Mucosa of stomach (tissue), 1 donor: ENCODE measurements around the gene KCNJ14.
A peak's percentile ranks its signal among the peaks of the same experiment; 100 is the strongest.

Source experiments
- H3K27me3 ChIP-seq: one replicate; pipeline ENCODE4 v1.7.0; 2013; ENCODE audit warnings: mild to moderate bottlenecking, low read length; ENCODE audit not compliant: control insufficient read depth, insufficient read depth
- H3K36me3 ChIP-seq: one replicate; pipeline ENCODE4 v1.7.0; 2013; ENCODE audit warnings: low read length; ENCODE audit not compliant: control insufficient read depth, insufficient read depth
- H3K4me1 ChIP-seq: one replicate; pipeline ENCODE4 v1.7.0; 2013; ENCODE audit warnings: mild to moderate bottlenecking, low read length; ENCODE audit not compliant: control insufficient read depth, insufficient read depth
- H3K4me3 ChIP-seq: one replicate; pipeline ENCODE4 v1.7.0; 2013; ENCODE audit warnings: low read length
- H3K9ac ChIP-seq: one replicate; pipeline ENCODE4 v1.7.0; 2013; ENCODE audit warnings: mild to moderate bottlenecking, low read length, moderate library complexity
- H3K9me3 ChIP-seq: one replicate; pipeline ENCODE4 v1.7.0; 2013; ENCODE audit warnings: mild to moderate bottlenecking, low read length, moderate library complexity; ENCODE audit not compliant: control insufficient read depth
- donor health status: Pancreatic carcinoma.

The KCNJ14 gene

GRCh38 chr19:48497728-48498594, 42.6 kb downstream of the KCNJ14 start:
- Histone ChIP-seq H3K27me3 (peaks cover 35% of the 10 kb centered on the region), H3K36me3 (no peaks in the 10 kb centered on the region)

DNA sequence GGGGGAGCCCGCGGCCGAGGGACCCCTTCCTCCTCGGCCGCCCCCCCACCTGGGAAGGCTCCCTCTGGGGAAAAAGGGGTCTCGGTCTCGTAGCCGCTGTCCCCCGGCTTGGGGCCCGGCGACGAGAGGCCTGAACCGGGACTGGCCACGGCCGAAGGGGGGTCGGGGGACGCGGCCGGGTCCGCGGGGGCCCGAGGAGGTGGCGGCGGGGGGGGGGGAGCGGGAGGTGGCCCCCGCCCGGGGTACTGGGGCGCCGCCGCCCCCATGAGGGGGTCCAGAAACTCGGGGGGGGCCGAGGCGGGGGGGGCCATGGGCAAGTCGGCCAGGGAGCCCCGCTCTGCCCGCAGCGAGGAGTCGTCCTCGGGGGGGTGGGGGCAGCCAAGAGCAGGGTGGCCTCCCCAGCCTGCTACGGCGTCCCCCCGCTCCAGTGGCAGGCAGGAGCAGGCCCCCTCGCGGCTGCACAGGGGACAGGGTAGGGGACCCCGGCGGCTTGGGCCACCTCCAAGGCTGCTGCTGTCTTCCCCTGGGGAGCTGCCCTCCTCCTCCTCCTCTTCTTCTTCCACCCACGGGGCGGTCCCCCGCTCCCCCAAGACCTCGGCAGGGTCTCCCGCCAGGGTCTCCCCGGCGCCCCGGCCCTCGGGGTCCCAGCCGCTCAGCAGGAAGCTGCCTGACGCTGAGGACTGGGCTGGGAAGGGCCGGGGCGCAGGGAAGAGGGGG, 43.4 kb downstream of the KCNJ14 start:
- Histone ChIP-seq H3K4me1 (peaks cover 18% of the 10 kb centered on the region), H3K9ac (no peak overlapping the region), H3K36me3 (no peaks in the 10 kb centered on the region), H3K9me3 (no peaks in the 10 kb centered on the region), H3K27me3 (peaks cover 35% of the 10 kb centered on the region), H3K4me3 (no peak overlapping the region)

More at GRCh38 chr19:48497728-48498594, 42.6 kb downstream of the KCNJ14 start:
- peak overlapping the region; percentile 3 for H3K9ac ChIP-seq
- no peaks in the 10 kb centered on the region for H3K9me3 ChIP-seq
- H3K4me1 ChIP-seq: peaks cover 18% of the 10 kb centered on the region
- no peak overlapping the region for H3K4me3 ChIP-seq

DNA sequence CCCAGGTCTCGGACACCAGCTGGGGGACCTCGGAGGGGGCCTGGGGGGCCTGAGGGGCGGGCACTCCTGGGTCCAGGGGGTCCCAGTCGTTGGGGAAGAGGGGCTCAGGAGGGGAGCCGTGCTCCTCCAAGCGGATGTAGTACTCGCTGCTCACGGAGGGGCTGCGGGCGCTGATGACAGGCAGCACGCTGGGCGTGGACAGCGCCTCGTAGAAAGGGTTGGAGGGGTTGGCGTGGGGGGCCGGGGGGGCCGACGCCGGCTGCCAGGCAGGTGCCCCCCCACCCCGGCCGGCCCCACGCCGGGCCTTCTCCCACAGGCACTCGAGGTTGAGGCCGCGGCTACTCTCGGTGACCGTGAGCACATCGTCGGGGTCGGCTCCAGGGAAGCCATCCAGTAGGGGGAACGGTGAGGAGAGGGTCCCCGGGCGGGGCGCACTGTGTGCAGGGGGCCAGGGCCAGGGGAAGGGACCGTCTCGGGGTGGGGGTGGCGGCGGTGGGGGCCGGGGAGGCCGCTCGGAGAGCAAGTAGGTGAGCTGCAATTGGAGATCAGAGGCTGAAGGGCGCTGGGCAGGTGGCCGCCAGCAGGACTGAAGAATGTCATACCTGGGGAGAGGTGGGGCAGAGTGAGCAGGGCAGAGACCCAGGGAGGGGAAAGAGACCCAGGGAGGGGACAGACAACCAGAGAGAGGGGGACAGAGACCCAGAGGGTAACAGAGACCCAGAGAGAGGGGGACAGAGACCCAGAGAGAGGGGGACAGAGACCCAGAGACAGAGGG, 44.1 kb downstream of the KCNJ14 start:
- no peak overlapping the region for H3K4me3 ChIP-seq
- no peaks in the 10 kb centered on the region for H3K36me3 ChIP-seq
- H3K9ac ChIP-seq: no peak overlapping the region
- H3K4me1 ChIP-seq: peaks cover 13% of the 10 kb centered on the region
- no peaks in the 10 kb centered on the region for H3K9me3 ChIP-seq
- H3K27me3 ChIP-seq: peaks cover 35% of the 10 kb centered on the region

- Histone ChIP-seq H3K4me1 (peaks cover 11% of the 10 kb centered on the region), H3K4me3 (peak overlapping the region; percentile 46), H3K36me3 (no peaks in the 10 kb centered on the region), H3K9ac (peak overlapping the region; percentile 55), H3K27me3 (peaks cover 35% of the 10 kb centered on the region), H3K9me3 (no peaks in the 10 kb centered on the region)
Measured at GRCh38 chr19:48500830-48501493, 45.6 kb downstream of the KCNJ14 start.

GRCh38 chr19:48501494-48502349, 46.3 kb downstream of the KCNJ14 start:
- Histone ChIP-seq H3K27me3 (peaks cover 35% of the 10 kb centered on the region), H3K4me1 (peaks cover 11% of the 10 kb centered on the region), H3K36me3 (no peaks in the 10 kb centered on the region), H3K9ac (peak overlapping the region; percentile 55), H3K9me3 (no peaks in the 10 kb centered on the region), H3K4me3 (peak overlapping the region; percentile 46)

- H3K27me3 ChIP-seq: peaks cover 35% of the 10 kb centered on the region
- no peak overlapping the region for H3K4me3 ChIP-seq
Measured at GRCh38 chr19:48502350-48503018, 47.1 kb downstream of the KCNJ14 start.

GRCh38 chr19:48506138-48506733, 50.9 kb downstream of the KCNJ14 start:
- Histone ChIP-seq H3K27me3 (peaks cover 14% of the 10 kb centered on the region), H3K36me3 (no peaks in the 10 kb centered on the region), H3K9ac (no peak overlapping the region), H3K9me3 (no peaks in the 10 kb centered on the region), H3K4me1 (peaks cover 5% of the 10 kb centered on the region), H3K4me3 (no peak overlapping the region)

More at GRCh38 chr19:48502350-48503018, 47.1 kb downstream of the KCNJ14 start:
- no peaks in the 10 kb centered on the region for H3K36me3 ChIP-seq
- H3K9me3 ChIP-seq: no peaks in the 10 kb centered on the region
- H3K4me1 ChIP-seq: peaks cover 11% of the 10 kb centered on the region
- H3K9ac ChIP-seq: peak overlapping the region; percentile 47

DNA sequence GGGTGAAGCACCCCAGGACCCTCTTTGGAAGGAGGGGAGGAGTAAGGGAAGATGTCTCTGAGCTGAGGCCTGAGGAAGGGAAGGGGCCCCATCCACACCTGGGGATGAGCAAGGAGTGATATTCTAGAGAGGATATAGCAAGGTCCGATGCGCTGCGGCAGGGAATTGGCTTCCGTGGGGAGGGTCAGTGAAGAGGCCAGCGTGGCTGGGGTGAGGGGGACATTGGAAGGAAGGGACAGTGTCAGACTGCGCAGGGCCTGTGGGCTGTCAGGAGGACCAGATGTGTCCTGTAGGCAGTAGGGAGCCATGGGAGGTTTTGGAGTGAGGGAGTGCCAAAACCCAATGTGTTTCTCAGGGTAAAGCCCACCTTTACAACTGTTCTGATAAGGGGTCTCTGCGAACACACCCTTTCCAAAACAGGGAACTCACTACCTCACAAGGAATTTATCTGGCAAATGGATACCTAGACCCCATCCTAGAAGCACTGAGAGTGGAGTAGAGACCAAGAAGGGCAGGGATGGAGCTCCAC, 52.6 kb downstream of the KCNJ14 start:
- Histone ChIP-seq H3K36me3 (no peaks in the 10 kb centered on the region), H3K9ac (no peak overlapping the region), H3K4me1 (no peaks in the 10 kb centered on the region), H3K9me3 (no peaks in the 10 kb centered on the region), H3K4me3 (no peak overlapping the region), H3K27me3 (peaks cover 18% of the 10 kb centered on the region)

DNA sequence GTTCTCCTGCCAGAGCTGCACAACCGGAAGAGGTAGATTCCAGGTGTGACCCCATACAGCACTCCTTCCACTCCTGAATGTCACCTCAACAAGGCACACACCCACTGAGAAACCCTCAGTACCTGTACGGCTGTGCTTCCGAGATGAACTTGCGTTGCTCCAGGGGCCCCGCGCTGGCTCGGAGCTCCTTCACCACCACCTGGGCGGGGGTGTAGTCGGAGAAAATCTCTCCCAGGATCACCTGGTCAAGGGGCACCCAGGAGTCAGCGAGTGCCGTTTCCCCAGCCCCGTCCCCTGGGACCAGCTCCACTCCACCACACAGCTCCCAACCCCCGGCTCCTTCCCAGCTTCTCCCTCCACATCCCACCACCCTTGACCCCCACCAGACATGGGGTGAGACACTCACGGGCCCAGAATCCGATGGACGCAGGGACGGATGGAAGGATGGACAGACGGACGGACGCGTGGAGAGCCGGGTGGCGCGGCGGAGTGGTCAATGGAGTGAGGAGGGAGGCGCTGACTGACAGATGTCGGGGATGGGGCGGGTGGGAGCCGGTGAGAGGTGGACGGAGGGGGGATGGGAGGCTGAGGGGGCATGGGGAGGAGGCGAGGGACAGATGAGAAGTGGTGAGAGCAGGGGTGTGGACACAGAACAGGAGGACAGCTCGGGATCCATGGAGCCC, 53.5 kb downstream of the KCNJ14 start:
- no peaks in the 10 kb centered on the region for H3K9me3 ChIP-seq
- H3K27me3 ChIP-seq: peaks cover 22% of the 10 kb centered on the region
- H3K4me1 ChIP-seq: no peaks in the 10 kb centered on the region
- no peaks in the 10 kb centered on the region for H3K36me3 ChIP-seq
- H3K9ac ChIP-seq: no peak overlapping the region
- H3K4me3 ChIP-seq: no peak overlapping the region
